Activated CD8-positive, alpha-beta T cell treated with anti-CD3 and anti-CD28 coated beads, Interleukin-2, amount 10 ng/mL, durations not matched to agents 7 days and 5 days (primary cell): ENCODE results near the gene CFAP410. TPM values are rescaled to one million over a fixed set of nuclear protein-coding genes. Genes with fewer than 3 reads are reported as not detected.
"Not testable (repeated sequence)": the region's sequence is repeated elsewhere in the genome, so short reads cannot be mapped to it uniquely, and the experiment has no call there.

Experiments used
- ATAC-seq: fragments of 150-1000 bp; cut with Tn5 transposase; one replicate; pipeline ENCODE4 v1.10.0; 2021; ENCODE audit warnings: moderate library complexity
- CTCF ChIA-PET: fragments of 350-600 bp; sonication (Branson Sonifier 250); formaldehyde crosslinking; loops from one replicate; lab custom pipeline; 2021; ENCODE audit warnings: antibody characterized with exemption; lab: Charles Lee
- POLR2A ChIA-PET: fragments of 350-600 bp; sonication (Branson Sonifier 250); formaldehyde crosslinking; loops from one replicate; lab custom pipeline; 2021; ENCODE audit warnings: antibody characterized with exemption; lab: Charles Lee
- DNase-seq: peaks from one replicate; pipeline ENCODE4 v3.0.0-alpha.2; 2020
- H3K27ac Mint-ChIP-seq: one replicate; pipeline ENCODE4 v1.8.0; 2021; ENCODE audit warnings: mild to moderate bottlenecking, mixed read lengths
- H3K27me3 Mint-ChIP-seq: one replicate; pipeline ENCODE4 v1.8.0; 2021; ENCODE audit warnings: low read depth, mixed read lengths
- H3K36me3 Mint-ChIP-seq: one replicate; pipeline ENCODE4 v1.8.0; 2021; ENCODE audit warnings: low read depth, mixed read lengths
- H3K4me1 Mint-ChIP-seq: one replicate; pipeline ENCODE4 v1.8.0; 2021; ENCODE audit warnings: low read depth, mixed read lengths
- H3K4me3 Mint-ChIP-seq: one replicate; pipeline ENCODE4 v1.8.0; 2021; ENCODE audit warnings: mild to moderate bottlenecking, mixed read lengths
- H3K9me3 Mint-ChIP-seq: one replicate; pipeline ENCODE4 v1.8.0; 2022; ENCODE audit warnings: mixed read lengths; ENCODE audit not compliant: insufficient read depth
- total RNA-seq, 2 experiments: library from RNA; stranded (reverse); gene quantifications; one replicate each; pipeline ENCODE4 v1.2.3, GENCODE V29; 2021

CFAP410 gene
- total RNA-seq, 2 experiments from 2014 or later, result 16.8 to 17.4 TPM

DNA sequence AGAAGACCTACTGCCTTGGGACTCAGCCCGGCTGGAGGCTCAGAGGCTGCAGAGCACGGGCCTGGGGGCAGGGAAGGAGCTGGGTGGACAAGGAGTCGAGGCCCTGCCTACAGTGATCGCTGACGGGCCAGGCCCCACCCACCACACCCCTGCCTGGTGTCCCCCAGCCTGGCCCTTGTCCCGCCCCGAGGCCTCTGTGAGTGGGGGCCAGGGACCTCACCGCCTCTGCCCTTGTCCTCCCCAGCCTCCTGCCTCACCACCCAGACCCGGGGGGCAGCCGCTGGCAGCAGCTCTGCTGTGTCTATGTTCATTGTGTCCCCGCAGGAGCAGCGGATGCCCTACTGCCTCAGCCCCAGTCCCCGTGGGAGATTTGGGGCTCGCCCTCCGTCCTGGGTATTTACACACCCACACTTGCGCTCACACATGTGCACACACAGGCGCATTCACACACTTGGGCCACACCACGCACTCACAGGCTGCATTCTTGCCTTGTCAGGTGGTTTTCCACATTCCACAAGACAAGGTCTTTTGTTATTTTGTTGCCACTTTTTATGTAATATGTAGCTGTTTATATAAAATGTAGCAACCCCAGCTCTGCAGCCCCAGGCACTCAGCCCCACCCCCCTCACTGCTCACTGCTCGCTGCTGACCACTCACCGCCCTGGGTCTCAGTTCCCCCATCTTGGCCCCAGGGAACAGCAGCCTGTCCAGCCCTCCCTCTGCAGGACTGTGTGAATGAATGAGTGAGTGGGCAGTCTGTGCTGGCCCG is 32.1 kb downstream of the CFAP410 start:
- ATAC-seq (no peak), DNase-seq (no peak)
- Mint-ChIP-seq H3K4me3 (no peak overlapping the region), H3K4me1 (peaks cover 25% of the 10 kb centered on the region), H3K36me3 (peaks cover 24% of the 10 kb centered on the region), H3K9me3 (no peaks in the 10 kb centered on the region), H3K27me3 (no peaks in the 10 kb centered on the region), H3K27ac (no peak overlapping the region)
- CTCF ChIA-PET, result no interaction called here
- POLR2A ChIA-PET, result no interaction called here

DNA sequence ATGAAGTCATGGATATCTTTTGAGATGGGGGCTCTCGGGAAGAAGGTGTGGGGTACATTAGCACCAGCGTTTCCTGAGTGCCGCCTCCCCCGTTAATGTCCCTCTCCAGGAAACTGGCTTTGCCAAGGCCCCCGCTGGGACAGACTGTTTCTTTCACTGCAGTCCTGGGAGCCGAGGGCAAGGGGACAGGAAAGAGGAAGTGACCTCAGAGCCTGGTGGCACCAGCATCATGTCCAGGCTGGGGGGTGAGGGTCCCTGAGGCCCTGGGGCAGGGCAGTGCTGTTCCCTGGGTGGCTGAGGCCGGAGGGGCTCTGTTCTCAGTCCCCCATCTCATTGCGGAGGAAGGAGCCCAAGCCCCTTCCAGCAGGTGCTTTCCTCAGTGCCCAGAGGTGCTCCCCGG is 33.5 kb downstream of the CFAP410 start:
- CTCF ChIA-PET, result no interaction called here
- Mint-ChIP-seq H3K36me3 (peaks cover 23% of the 10 kb centered on the region), H3K4me1 (peaks cover 39% of the 10 kb centered on the region), H3K4me3 (no peak overlapping the region), H3K9me3 (no peaks in the 10 kb centered on the region), H3K27me3 (no peaks in the 10 kb centered on the region), H3K27ac (no peak overlapping the region)
- POLR2A ChIA-PET, result no interaction called here
- DNase-seq, result no peak
- no peak for ATAC-seq

DNA sequence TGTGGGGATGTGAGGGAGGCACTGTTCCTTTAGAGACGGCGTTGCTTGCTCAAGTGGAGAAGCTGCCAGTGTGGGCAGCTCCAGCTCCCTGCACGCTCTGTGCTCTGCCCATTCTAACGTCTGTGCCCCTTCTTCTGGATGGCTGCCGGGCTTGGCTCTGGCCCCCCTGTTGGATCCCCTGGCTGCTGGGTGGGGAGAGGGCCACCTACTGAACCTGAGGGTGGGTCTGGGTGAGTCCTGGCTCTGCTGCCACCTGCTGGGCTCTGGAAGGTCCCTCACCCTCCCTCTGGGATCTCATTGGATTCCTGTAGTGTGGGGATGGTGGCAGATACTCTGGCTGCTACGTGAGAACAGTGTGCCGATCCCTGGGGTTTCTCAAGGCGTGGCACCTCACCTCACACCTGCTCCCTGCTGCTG is 34.3 kb downstream of the CFAP410 start:
- peaks cover 40% of the 10 kb centered on the region for H3K4me1 Mint-ChIP-seq
- H3K36me3 Mint-ChIP-seq, result peaks cover 23% of the 10 kb centered on the region
- H3K9me3 Mint-ChIP-seq, result no peaks in the 10 kb centered on the region
- ATAC-seq (no peak), DNase-seq (peak; percentile 55)
- ChIA-PET CTCF (interaction anchor here (1.5 kb wide), 1 partner anchor 189 kb away, joined by 3 read pairs; no protein-coding TSS in a partner anchor), POLR2A (interaction anchor here (1.0 kb wide), 1 partner anchor 14 kb away, joined by 4 read pairs; no protein-coding TSS in a partner anchor)
- H3K27ac Mint-ChIP-seq, result peak overlapping the region; percentile 17
- H3K27me3 Mint-ChIP-seq, result no peaks in the 10 kb centered on the region
- no peak overlapping the region for H3K4me3 Mint-ChIP-seq

DNA sequence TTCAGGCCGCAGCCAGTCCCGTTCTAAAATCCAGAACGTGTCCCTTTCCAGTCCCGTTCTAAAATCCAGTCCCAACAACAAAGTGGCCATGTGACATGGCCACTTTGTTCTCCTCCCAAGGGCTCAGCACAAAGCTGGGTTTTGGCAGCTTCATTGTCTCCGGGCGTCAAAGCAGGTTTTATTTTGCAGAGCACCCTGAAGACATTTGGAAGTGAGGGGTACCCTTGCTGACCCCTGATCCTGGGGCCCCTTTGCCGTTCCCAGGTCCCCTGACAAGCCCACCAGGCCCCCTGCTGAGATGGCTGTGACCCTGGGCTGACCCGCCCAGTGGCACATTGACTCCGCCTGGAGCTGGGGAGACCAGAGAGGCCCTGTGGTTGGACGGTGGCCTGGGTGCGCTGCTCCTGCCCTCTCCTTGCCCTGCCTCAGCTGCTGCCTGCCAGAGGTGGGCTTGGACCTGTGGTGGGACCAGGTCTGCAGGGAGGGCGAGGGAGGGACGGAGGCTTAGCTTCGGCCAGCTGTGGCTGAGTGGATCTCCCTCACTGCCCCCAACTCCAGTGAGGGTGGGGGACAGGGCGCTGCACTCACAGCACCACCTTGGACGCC is 35.1 kb downstream of the CFAP410 start:
- ATAC-seq (no peak), DNase-seq (no peak)
- POLR2A ChIA-PET, result interaction anchor here (1.0 kb wide), 1 partner anchor 15 kb away, joined by 4 read pairs; no protein-coding TSS in a partner anchor
- Mint-ChIP-seq H3K9me3 (no peaks in the 10 kb centered on the region), H3K36me3 (peaks cover 26% of the 10 kb centered on the region), H3K27ac (no peak overlapping the region), H3K4me1 (peaks cover 44% of the 10 kb centered on the region), H3K4me3 (no peak overlapping the region), H3K27me3 (no peaks in the 10 kb centered on the region)
- CTCF ChIA-PET, result interaction anchor here (0.8 to 1.5 kb wide), 4 partner anchors 10 to 190 kb away, joined by 3 to 6 read pairs (median 4); no protein-coding TSS in a partner anchor

DNA sequence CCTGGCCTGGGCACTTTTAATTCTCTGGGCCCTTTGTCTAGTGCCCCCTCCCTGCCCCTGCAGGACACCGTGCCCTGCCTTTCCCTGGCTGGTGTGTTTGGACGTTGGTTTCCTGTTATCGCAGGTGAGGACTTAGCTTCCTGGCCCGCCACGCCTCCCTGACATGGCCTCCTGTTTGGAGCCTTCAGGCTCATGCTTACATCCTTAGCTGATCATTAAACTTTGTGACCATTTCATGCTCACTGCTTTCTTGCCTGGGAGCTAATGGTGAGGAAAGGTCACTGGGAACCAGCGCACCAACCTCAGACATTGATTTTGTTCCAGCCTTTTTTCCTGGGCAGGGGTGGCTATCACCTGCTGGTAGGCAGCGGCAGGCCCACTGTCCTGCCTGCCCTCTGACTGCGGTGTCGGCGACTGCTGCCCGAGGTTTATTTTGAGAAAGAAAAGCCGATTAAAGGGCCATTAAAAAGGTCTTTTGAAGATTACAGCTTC is 35.7 kb downstream of the CFAP410 start:
- ATAC-seq (no peak), DNase-seq (no peak)
- Mint-ChIP-seq H3K9me3 (no peaks in the 10 kb centered on the region), H3K27ac (peak overlapping the region; percentile 67), H3K27me3 (no peaks in the 10 kb centered on the region), H3K4me3 (no peak overlapping the region), H3K4me1 (peaks cover 48% of the 10 kb centered on the region), H3K36me3 (peaks cover 26% of the 10 kb centered on the region)
- POLR2A ChIA-PET, result no interaction called here
- CTCF ChIA-PET, result interaction anchor here (0.8 to 1.5 kb wide), 5 partner anchors 9 to 190 kb away, joined by 3 to 6 read pairs (median 4); no protein-coding TSS in a partner anchor

DNA sequence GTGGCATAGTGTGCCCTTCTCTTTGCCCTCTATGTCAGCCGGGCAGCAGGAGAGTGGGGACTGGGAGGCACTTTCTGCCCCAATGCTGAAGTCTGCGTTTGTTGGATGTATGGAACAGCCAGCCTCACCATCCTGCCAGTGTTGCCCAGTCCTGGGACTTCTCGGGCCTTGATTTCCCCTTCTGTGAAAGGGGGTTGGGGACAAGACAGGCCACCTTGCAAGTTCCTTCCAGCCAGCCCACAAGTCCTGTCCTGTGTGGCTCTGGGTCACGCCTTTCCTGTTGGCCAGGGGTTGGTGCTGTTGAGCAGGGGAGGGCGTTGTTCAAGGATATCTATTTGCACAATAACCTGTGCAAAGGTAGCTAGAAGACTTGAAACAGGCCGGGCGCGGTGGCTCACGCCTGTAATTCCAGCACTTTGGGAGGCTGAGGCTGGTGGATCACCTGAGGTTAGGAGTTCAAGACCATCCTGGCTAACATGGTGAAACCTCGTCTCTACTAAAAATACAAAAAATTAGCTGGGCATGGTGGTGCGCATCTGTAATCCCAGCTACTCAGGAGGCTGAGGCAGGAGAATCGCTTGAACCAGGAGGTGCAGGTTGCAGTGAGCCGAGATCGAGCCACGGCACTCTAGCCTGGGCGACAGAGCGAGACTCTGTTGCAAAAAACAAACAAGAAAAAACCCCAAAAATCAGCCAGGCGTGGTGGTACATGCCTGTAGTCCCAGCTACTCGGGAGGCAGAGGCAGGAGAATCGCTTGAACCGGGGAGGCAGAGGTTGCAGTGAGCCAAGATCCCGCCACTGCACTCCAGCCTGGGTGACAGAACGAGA is 36.4 kb downstream of the CFAP410 start:
- H3K4me1 Mint-ChIP-seq, result peaks cover 56% of the 10 kb centered on the region
- peak overlapping the region; percentile 8 for H3K4me3 Mint-ChIP-seq
- ATAC-seq, POLR2A ChIA-PET, H3K9me3 Mint-ChIP-seq, H3K27me3 Mint-ChIP-seq: not testable (repeated sequence)
- DNase-seq, result peak; percentile 36
- CTCF ChIA-PET, result interaction anchor here (1.1 to 1.3 kb wide), 3 partner anchors 8 to 187 kb away, joined by 3 to 6 read pairs (median 4); no protein-coding TSS in a partner anchor
- peaks cover 20% of the 10 kb centered on the region for H3K36me3 Mint-ChIP-seq
- H3K27ac Mint-ChIP-seq, result peak overlapping the region; percentile 55

DNA sequence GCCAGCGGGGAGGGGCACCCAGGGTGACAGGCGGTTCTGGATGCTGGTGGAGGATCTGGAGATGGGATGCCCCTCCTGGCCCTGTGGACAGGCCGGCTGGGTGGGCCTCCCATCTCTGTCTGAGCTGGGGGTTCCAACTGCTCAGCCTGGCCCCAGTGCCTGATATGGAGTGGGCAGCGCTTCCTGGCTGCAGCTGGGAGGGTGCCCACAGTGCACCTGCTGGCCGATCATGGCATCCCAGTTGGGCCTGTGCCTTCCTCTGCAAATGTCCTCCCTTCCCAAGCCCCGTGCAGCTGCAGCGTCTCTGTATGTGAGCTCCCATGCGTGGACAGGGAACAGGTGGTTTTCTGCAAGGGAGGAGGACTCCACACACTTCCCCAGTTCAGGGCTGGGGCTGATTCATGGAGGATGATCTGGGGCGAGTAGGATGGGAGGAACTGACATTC is 37.2 kb downstream of the CFAP410 start:
- Mint-ChIP-seq H3K4me3 (peak overlapping the region; percentile 78), H3K27ac (peak overlapping the region; percentile 55), H3K4me1 (peaks cover 59% of the 10 kb centered on the region), H3K9me3 (no peaks in the 10 kb centered on the region), H3K36me3 (peaks cover 15% of the 10 kb centered on the region), H3K27me3 (no peaks in the 10 kb centered on the region)
- ATAC-seq (no peak), DNase-seq (no peak)
- ChIA-PET CTCF (interaction anchor here (1.0 kb wide), 1 partner anchor 51 kb away, joined by 3 read pairs; no protein-coding TSS in a partner anchor), POLR2A (no interaction called here)

DNA sequence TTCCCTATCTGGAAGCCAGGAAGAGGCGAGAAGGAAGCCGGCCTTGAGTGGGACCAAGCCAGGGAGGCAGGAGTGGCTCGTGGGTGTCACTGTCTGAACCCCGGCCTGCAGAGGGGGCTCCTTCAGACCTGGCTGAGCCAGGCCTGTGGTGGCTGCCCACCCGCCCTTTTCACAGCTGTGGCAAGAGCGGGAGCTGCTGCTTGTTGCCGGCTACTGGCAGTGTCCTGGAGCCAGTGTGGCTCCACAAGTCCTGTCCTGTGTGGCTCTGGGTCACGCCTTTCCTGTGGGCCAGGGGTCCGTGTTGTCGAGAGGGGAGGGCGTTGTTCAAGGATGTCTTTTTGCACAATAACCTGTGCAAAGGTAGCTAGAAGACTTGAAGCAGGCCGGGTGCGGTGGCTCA is 38.0 kb downstream of the CFAP410 start:
- Mint-ChIP-seq H3K9me3 (no peaks in the 10 kb centered on the region), H3K27me3 (no peaks in the 10 kb centered on the region), H3K27ac (peak overlapping the region; percentile 52), H3K36me3 (peaks cover 15% of the 10 kb centered on the region), H3K4me3 (peak overlapping the region; percentile 78), H3K4me1 (peaks cover 59% of the 10 kb centered on the region)
- POLR2A ChIA-PET, result interaction anchor here (0.7 kb wide), 1 partner anchor 38 kb away, joined by 3 read pairs; no protein-coding TSS in a partner anchor
- DNase-seq (no peak), ATAC-seq (no peak)
- CTCF ChIA-PET, result interaction anchor here (1.0 kb wide), 1 partner anchor 52 kb away, joined by 3 read pairs; no protein-coding TSS in a partner anchor

DNA sequence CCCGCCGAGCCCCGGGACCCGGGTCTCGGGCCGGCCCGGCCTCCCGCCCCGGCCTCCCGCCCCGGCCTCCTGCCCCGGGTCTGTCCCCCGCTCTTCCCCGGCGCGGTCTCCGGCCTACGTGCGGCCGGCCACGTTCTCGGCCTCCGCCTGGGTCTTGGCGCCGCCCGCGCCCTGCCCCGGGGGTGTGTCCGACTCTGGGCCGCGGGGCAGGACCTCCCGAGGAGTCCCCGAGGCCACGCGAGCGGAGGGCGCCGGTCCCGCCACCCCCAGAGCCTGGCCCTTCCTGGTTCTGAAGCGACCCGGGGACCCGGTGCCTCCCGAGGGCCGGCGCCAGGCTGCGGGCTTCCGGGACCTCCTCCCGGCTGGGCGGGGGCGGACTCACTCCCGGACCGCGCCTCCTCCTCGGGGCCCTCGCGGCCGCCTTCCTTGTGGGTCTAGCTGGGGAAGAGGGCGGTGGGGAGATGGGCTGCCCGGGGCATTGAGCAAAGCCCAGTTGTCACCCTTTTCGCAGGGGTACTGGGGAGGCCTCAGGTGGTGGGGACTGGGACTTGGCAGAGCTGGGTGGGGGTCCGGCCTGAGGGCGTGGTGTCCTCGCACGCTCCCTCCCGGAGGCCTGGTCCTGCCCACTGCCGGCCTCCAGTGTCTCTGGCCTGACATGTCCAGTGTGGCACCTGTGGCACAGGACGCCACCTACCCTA is 38.8 kb downstream of the CFAP410 start:
- Mint-ChIP-seq H3K27me3 (no peaks in the 10 kb centered on the region), H3K36me3 (peaks cover 15% of the 10 kb centered on the region), H3K9me3 (no peaks in the 10 kb centered on the region), H3K27ac (peak overlapping the region; percentile 52), H3K4me1 (peaks cover 60% of the 10 kb centered on the region), H3K4me3 (peak overlapping the region; percentile 78)
- DNase-seq (peak; percentile 73), ATAC-seq (peak; percentile 58)
- CTCF ChIA-PET, result no interaction called here
- POLR2A ChIA-PET, result interaction anchor here (0.7 kb wide), 1 partner anchor 38 kb away, joined by 3 read pairs; no protein-coding TSS in a partner anchor

DNA sequence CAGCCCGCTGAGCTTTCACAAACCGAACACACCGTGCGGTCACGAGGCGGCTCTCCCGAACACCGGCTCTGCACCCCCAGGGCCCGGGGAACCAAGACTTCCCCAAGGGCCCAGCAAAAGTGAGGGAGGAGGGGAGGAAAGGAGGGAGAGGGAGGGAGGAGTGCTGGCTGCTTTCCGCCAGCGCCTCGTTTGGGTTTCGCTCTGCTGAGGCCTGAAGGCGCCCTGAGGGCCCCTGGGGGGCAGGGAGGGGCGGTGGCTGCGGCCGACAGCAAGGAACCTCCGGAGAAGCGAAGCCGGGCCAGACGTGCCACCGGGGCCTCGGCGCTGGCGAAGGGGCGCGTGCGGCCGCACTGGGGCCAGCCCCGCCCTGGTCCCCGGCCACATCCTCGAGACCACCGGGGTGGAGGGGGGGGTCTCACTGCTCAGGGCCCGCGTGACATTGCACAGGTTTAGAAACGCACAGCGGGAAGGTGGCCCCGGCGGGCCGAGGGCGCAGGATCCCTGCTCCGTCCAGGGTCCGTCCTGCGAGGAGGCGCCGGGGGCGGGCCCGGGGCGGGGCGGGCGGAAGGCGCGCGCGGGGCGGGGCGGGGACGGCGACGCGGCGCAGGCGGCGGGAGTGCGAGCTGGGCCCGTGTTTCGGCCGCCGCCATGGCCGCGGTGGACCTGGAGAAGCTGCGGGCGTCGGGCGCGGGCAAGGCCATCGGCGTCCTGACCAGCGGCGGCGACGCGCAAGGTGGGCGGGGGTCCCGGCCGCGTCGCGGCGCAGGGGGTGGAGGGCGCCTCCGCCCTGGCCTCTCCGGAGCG is 39.5 kb downstream of the CFAP410 start, which contains the start of gene PFKL:
Gene PFKL, plus strand, starts transcription at position 596 of the 804 bp plus-strand sequence. Its CDS starts 53 bp downstream, at position 649.
- Mint-ChIP-seq H3K27me3 (no peaks in the 10 kb centered on the region), H3K4me1 (peaks cover 59% of the 10 kb centered on the region), H3K27ac (peak within 1 kb of the TSS; percentile 97), H3K4me3 (peak within 1 kb of the TSS; percentile 90), H3K9me3 (no peaks in the 10 kb centered on the region), H3K36me3 (peaks cover 15% of the 10 kb centered on the region)
- peak; percentile 76 for ATAC-seq
- POLR2A ChIA-PET, result interaction anchor here (0.6 to 0.7 kb wide), 2 partner anchors 13 to 26 kb away, joined by 4 read pairs; no protein-coding TSS in a partner anchor
- peak; percentile 82 for DNase-seq
- CTCF ChIA-PET, result no interaction called here
